NT2/D1 (cell line): ENCODE data around the gene AP2A2.

Experiments
- YY1 ChIP-seq: IDR thresholded peaks from 2 replicates; pipeline ENCODE4 v1.6.1; 2011; ENCODE audit not compliant: insufficient read length, insufficient read depth
- ZNF274 ChIP-seq: IDR thresholded peaks from 2 replicates; pipeline ENCODE4 v1.6.1; 2011; ENCODE audit warnings: mild to moderate bottlenecking, low read depth, low read length

GRCh38 chr11:1043563-1044096 is 118.0 kb downstream of the AP2A2 start:
- no peak for TF ChIP-seq YY1
- TF ChIP-seq ZNF274, result no peak
